IPS DF 6.9 (cell line): ENCODE measurements around the gene GPAT2.
"Not testable (repeated sequence)": the region's sequence is repeated elsewhere in the genome, so short reads cannot be mapped to it uniquely, and the experiment has no call there.

Experiments used
- DNase-seq: peaks from one replicate; pipeline ENCODE4 v3.0.0-alpha.2; 2013; ENCODE audit warnings: low read depth, low spot score
- H3K27ac ChIP-seq: one replicate; pipeline ENCODE4 v1.5.1; 2013; ENCODE audit warnings: low read length, control low read depth
- H3K27me3 ChIP-seq: 2 replicates; pipeline ENCODE4 v1.6.1; 2013; ENCODE audit warnings: mild to moderate bottlenecking, low read length; ENCODE audit not compliant: control insufficient read depth, insufficient read depth
- H3K36me3 ChIP-seq: 2 replicates; pipeline ENCODE4 v1.6.1; 2013; ENCODE audit warnings: low read length; ENCODE audit not compliant: control insufficient read depth, insufficient read depth
- H3K4me1 ChIP-seq: 2 replicates; pipeline ENCODE4 v1.6.1; 2013; ENCODE audit warnings: low read length; ENCODE audit not compliant: control insufficient read depth, insufficient read depth
- H3K4me3 ChIP-seq: 2 replicates; pipeline ENCODE4 v1.5.1; 2013; ENCODE audit warnings: mild to moderate bottlenecking, low read length
- H3K9me3 ChIP-seq: 2 replicates; pipeline ENCODE4 v1.6.1; 2013; ENCODE audit warnings: low read length, inconsistent platforms; ENCODE audit not compliant: control insufficient read depth, insufficient read depth
- WGBS: extraction: QIAGEN DNeasy Blood & Tissue Kit; methylation state at CpG from one replicate; pipeline ENCODE4 v1.1.7; 2013; ENCODE audit warnings: mixed read lengths, missing lambda C conversion rate; ENCODE audit not compliant: insufficient read length, insufficient coverage; 5-methylcytosine and 5-hydroxymethylcytosine counted together

GPAT2 gene

GRCh38 chr2:96072746-96073145 is 38.0 kb upstream of the GPAT2 start:
- no peak for DNase-seq
- Histone ChIP-seq H3K27me3 (no peaks in the 10 kb centered on the region), H3K27ac (no peak overlapping the region), H3K9me3 (no peaks in the 10 kb centered on the region), H3K36me3 (no peaks in the 10 kb centered on the region), H3K4me1 (no peaks in the 10 kb centered on the region), H3K4me3 (no peak overlapping the region)
- WGBS, result no CpG with 5 or more reads among the region's 11 CpGs

DNA sequence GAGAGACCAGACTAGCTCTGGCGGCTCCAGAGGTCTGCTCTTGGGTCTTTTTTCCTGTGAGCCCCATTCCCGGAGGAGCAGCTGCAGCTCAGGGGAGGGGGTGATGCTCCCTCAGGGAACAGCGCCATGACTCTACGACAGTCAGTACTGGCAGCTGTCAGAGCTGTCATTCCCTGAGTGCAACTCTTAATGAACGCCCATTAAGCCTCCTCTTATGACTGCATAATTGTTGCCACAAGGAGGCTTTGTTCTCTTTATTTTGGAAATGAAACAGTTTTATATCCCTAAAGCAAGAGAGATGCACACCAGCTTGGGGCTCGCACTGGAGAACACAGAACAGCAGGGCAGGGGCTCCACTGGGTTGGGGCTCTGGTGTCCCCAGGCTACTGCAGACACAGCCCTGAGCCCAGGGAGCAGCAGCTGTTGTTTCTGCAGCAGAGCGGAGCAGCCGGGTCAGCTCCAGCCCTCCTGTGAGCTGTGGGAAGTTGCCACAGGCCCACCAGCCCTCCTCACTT is 37.3 kb upstream of the GPAT2 start:
- not testable (repeated sequence) for DNase-seq, H3K27me3 ChIP-seq
- WGBS, result no CpG with 5 or more reads among the region's 8 CpGs

GRCh38 chr2:96071087-96071976 is 36.6 kb upstream of the GPAT2 start:
- not testable (repeated sequence) for H3K9me3 ChIP-seq, H3K4me3 ChIP-seq, H3K4me1 ChIP-seq, DNase-seq, H3K27me3 ChIP-seq, H3K27ac ChIP-seq, H3K36me3 ChIP-seq
- WGBS, result no CpG with 5 or more reads among the region's 16 CpGs

More for the DNA sequence above, 37.3 kb upstream of the GPAT2 start:
- H3K9me3 ChIP-seq, H3K4me1 ChIP-seq, H3K4me3 ChIP-seq, H3K27ac ChIP-seq, H3K36me3 ChIP-seq: not testable (repeated sequence)

- WGBS, result no CpG with 5 or more reads among the region's 5 CpGs
- DNase-seq, H3K27me3 ChIP-seq, H3K4me3 ChIP-seq, H3K36me3 ChIP-seq, H3K9me3 ChIP-seq, H3K4me1 ChIP-seq, H3K27ac ChIP-seq: not testable (repeated sequence)
Observed at GRCh38 chr2:96070351-96070750, 35.6 kb upstream of the GPAT2 start.

- H3K4me1 ChIP-seq, H3K36me3 ChIP-seq, H3K27ac ChIP-seq, H3K27me3 ChIP-seq, H3K9me3 ChIP-seq, DNase-seq, H3K4me3 ChIP-seq: not testable (repeated sequence)
- no CpG with 5 or more reads among the region's 8 CpGs for WGBS
Observed at GRCh38 chr2:96069878-96070277, 35.2 kb upstream of the GPAT2 start.

DNA sequence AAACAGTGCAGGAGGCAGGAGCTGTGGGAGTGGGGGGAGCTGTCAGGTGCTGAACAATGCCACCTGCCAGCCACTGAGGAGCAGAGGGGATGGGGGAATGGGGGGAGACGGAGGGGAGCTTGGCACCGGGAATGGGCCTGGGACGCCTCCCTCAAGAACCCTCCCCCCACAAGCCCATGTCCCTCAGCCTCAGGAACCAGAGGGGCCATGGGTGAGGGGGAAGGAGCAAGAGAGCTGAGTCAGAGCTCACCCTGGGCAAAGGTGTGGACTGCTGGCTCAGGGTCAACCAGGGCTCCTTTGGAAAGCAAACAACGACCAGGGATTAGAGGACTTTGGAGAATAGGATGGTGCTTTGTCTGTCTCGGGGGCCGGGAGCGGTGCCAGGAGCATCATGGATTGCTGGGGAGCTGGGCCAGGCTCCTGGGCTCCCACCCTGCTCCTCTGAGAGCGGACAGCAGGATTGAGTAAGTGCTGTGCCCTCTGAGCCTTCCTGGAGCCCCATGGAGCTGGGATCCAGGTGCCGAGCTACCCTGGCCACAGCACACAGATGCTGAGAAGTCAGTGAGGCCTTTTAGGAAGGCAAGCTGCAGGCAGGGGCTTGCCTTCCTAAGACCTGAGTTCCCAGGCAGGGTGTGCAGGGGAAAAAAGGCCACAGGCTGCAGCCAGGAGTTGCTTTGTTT is 33.3 kb upstream of the GPAT2 start:
- not testable (repeated sequence) for H3K27me3 ChIP-seq, H3K4me3 ChIP-seq, H3K27ac ChIP-seq, H3K4me1 ChIP-seq, H3K9me3 ChIP-seq, DNase-seq, H3K36me3 ChIP-seq
- WGBS, result no CpG with 5 or more reads among the region's 9 CpGs

DNA sequence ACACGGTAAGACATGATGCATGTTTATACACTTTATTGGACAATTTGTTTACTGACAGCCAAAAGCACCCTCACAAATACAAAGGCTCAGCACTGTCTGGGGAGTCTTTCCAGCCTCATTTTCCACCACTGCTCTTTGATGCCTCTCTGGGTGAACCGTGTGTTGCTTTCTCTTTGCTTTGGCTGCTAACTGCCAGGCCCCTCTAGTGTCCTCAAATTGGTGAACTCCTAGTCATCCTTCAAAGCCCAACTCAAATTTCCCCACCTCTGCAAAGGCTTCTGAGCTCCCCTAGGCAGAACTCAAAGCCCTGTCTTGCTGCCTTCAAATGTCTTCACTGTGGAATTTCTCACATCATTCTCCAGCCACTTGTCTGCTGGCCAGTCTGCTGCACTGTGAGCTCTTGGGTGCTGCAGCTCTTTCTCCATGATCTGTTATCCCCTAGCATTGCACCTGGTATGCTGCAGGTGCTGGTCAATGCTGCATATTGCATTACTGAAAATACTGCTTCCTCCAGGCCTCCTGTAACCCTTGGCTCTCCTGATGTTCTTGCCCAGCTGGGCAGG is 32.5 kb upstream of the GPAT2 start:
- H3K27ac ChIP-seq, H3K27me3 ChIP-seq, H3K4me1 ChIP-seq, DNase-seq, H3K36me3 ChIP-seq, H3K4me3 ChIP-seq, H3K9me3 ChIP-seq: not testable (repeated sequence)
- WGBS, result no CpG with 5 or more reads among the region's 2 CpGs

DNA sequence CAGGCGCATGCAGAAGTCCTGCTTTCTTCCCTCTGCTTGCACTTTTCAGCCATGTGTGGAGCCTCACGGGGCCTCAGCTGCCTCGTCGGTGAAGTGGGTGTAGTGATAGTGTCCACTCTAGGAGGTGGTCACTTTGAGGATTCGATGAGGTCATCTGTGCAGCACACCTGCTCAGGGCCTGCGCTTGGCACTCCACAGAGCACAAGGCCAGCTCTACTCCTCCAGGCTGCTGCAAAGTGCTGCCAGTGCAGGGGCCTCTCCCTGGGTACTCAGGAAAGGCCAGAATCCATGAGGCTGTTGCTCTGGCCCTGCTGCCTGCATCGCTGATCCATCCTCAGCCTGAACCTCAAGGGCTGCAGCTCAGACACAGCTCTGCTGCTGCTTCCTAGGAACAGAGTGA is 31.8 kb upstream of the GPAT2 start:
- not testable (repeated sequence) for H3K27me3 ChIP-seq, H3K4me3 ChIP-seq, H3K27ac ChIP-seq, DNase-seq, H3K4me1 ChIP-seq, H3K36me3 ChIP-seq, H3K9me3 ChIP-seq
- no CpG with 5 or more reads among the region's 7 CpGs for WGBS

GRCh38 chr2:96065954-96066353 is 31.2 kb upstream of the GPAT2 start:
- H3K27me3 ChIP-seq, H3K4me1 ChIP-seq: not testable (repeated sequence)
- no CpG with 5 or more reads among the region's 4 CpGs for WGBS

GRCh38 chr2:96065381-96065930 is 30.7 kb upstream of the GPAT2 start:
- WGBS, result no CpG with 5 or more reads among the region's 4 CpGs
- DNase-seq, result no peak
- no peak overlapping the region for H3K4me3 ChIP-seq
- no peaks in the 10 kb centered on the region; the same call in 1 of the 2 replicates for H3K4me1 ChIP-seq
- H3K27ac ChIP-seq, result no peak overlapping the region
- H3K36me3 ChIP-seq, result no peaks in the 10 kb centered on the region
- no peaks in the 10 kb centered on the region for H3K27me3 ChIP-seq
- no peaks in the 10 kb centered on the region for H3K9me3 ChIP-seq

More at GRCh38 chr2:96065954-96066353, 31.2 kb upstream of the GPAT2 start:
- not testable (repeated sequence) for H3K9me3 ChIP-seq, H3K36me3 ChIP-seq, H3K4me3 ChIP-seq, DNase-seq, H3K27ac ChIP-seq
